GM21390 (cell line): ENCODE measurements around the gene MUC20.
"Not testable (repeated sequence)": the region's sequence is repeated elsewhere in the genome, so short reads cannot be mapped to it uniquely, and the experiment has no call there.

Experiments used
- ATAC-seq: cut with Tn5 transposase; IDR thresholded peaks from one replicate; pipeline ENCODE4 v1.9.1; 2021; ENCODE audit not compliant: unreplicated experiment

MUC20 gene

GRCh38 chr3:195692781-195693427, 27.9 kb upstream of the MUC20 start:
- no peak for ATAC-seq

- ATAC-seq, result no peak
Measured at GRCh38 chr3:195693428-195694216, 27.2 kb upstream of the MUC20 start.

- not testable (repeated sequence) for ATAC-seq
Measured at GRCh38 chr3:195694217-195695076, 26.3 kb upstream of the MUC20 start.

GRCh38 chr3:195696632-195697278, 24.0 kb upstream of the MUC20 start:
- no peak for ATAC-seq

GRCh38 chr3:195697582-195698324, 23.0 kb upstream of the MUC20 start:
- ATAC-seq, result no peak

- no peak for ATAC-seq
Measured at GRCh38 chr3:195698325-195698646, 22.5 kb upstream of the MUC20 start.

GRCh38 chr3:195698647-195699387, 22.0 kb upstream of the MUC20 start:
- no peak for ATAC-seq

- no peak for ATAC-seq
Measured at GRCh38 chr3:195699388-195699771, 21.4 kb upstream of the MUC20 start.

GRCh38 chr3:195699860-195700259, 20.9 kb upstream of the MUC20 start:
- ATAC-seq, result no peak

GRCh38 chr3:195700319-195700718, 20.5 kb upstream of the MUC20 start:
- no peak for ATAC-seq

- ATAC-seq, result no peak
Measured at GRCh38 chr3:195701042-195701915, 19.5 kb upstream of the MUC20 start.

GRCh38 chr3:195703776-195704175, 17.0 kb upstream of the MUC20 start:
- no peak for ATAC-seq

GRCh38 chr3:195704433-195704999, 16.3 kb upstream of the MUC20 start:
- ATAC-seq, result no peak

GRCh38 chr3:195705081-195705991, 15.4 kb upstream of the MUC20 start:
- ATAC-seq, result no peak

GRCh38 chr3:195708061-195708460, 12.7 kb upstream of the MUC20 start:
- no peak for ATAC-seq

- ATAC-seq, result no peak
Measured at GRCh38 chr3:195708626-195709481, 11.9 kb upstream of the MUC20 start.

- ATAC-seq, result no peak
Measured at GRCh38 chr3:195709676-195710085, 11.1 kb upstream of the MUC20 start.
